Mesenchymal stem cell (in vitro differentiated cells and primary cell): Measurements from ENCODE around the gene ARHGAP24.

Experiments used
- DNase-seq: peaks from one replicate; pipeline ENCODE4 v3.0.0-alpha.2; 2013
- H2AFZ ChIP-seq: one replicate; pipeline ENCODE4 v1.6.1; 2013; ENCODE audit warnings: low read depth, mild to moderate bottlenecking, control low read depth, inconsistent platforms, low read length, moderate library complexity
- H2AK5ac ChIP-seq: 2 replicates; pipeline ENCODE4 v1.6.1; 2013; ENCODE audit warnings: low read length, moderate library complexity, mild to moderate bottlenecking, inconsistent platforms; ENCODE audit not compliant: severe bottlenecking
- H2BK120ac ChIP-seq: one replicate; pipeline ENCODE4 v1.6.1; 2013; ENCODE audit warnings: low read depth, mild to moderate bottlenecking, inconsistent platforms, low read length, moderate library complexity
- H2BK12ac ChIP-seq, 2 experiments: one replicate each; pipeline ENCODE4 v1.6.1; 2013; ENCODE audit warnings: inconsistent platforms in 2 of 2, low read length in 2 of 2, mild to moderate bottlenecking in 2 of 2, moderate library complexity in 2 of 2, control low read depth in 1 of 2
- H2BK15ac ChIP-seq: one replicate; pipeline ENCODE4 v1.6.1; 2013; ENCODE audit warnings: mild to moderate bottlenecking, low read depth, inconsistent platforms; ENCODE audit not compliant: poor library complexity, severe bottlenecking
- H2BK5ac ChIP-seq: 2 replicates; pipeline ENCODE4 v1.6.1; 2013; ENCODE audit warnings: low read depth, mild to moderate bottlenecking, low read length, control low read depth, inconsistent platforms; ENCODE audit not compliant: poor library complexity, severe bottlenecking
- H3K14ac ChIP-seq, 2 experiments: one replicate each; pipeline ENCODE4 v1.6.1; 2013; ENCODE audit warnings: inconsistent platforms in 2 of 2, low read length in 2 of 2, control low read depth in 1 of 2, mild to moderate bottlenecking in 1 of 2, moderate library complexity in 1 of 2
- H3K18ac ChIP-seq, 2 experiments: one replicate each; pipeline ENCODE4 v1.6.1; 2013; ENCODE audit warnings: inconsistent platforms in 2 of 2, low read length in 2 of 2, control low read depth in 1 of 2, low read depth in 1 of 2, mild to moderate bottlenecking in 1 of 2
- H3K23ac ChIP-seq, 2 experiments: one replicate each; pipeline ENCODE4 v1.6.1; 2013; ENCODE audit warnings: inconsistent platforms in 2 of 2, low read length in 2 of 2, mild to moderate bottlenecking in 2 of 2, moderate library complexity in 2 of 2, control low read depth in 1 of 2
- H3K27ac ChIP-seq: 2 replicates; pipeline ENCODE4 v1.5.1; 2013; ENCODE audit warnings: mild to moderate bottlenecking, moderate library complexity, low read length, control low read depth, inconsistent platforms; ENCODE audit not compliant: poor library complexity, severe bottlenecking
- H3K27me3 ChIP-seq, 2 experiments: 2 replicates each; pipeline versions ENCODE4 v1.6.1 to v1.7.0; 2013; ENCODE audit warnings: low read length in 2 of 2, mild to moderate bottlenecking in 2 of 2, moderate library complexity in 2 of 2, control low read depth in 1 of 2, inconsistent platforms in 1 of 2; ENCODE audit not compliant: control insufficient read depth in 1 of 2, insufficient read depth in 1 of 2
- H3K36me3 ChIP-seq, 2 experiments: 2 replicates each; pipeline versions ENCODE4 v1.6.1 to v1.7.0; 2013; ENCODE audit warnings: low read length in 2 of 2, control low read depth in 1 of 2, inconsistent platforms in 1 of 2, low read depth in 1 of 2, mild to moderate bottlenecking in 1 of 2; ENCODE audit not compliant: insufficient read depth in 2 of 2, control insufficient read depth in 1 of 2
- H3K4ac ChIP-seq, 2 experiments: one replicate each; pipeline ENCODE4 v1.6.1; 2013; ENCODE audit warnings: inconsistent platforms in 2 of 2, low read length in 2 of 2, mild to moderate bottlenecking in 2 of 2, moderate library complexity in 2 of 2, control low read depth in 1 of 2, low read depth in 1 of 2
- H3K4me1 ChIP-seq: 2 replicates; pipeline ENCODE4 v1.6.1; 2013; ENCODE audit warnings: low read depth, low read length, control low read depth; ENCODE audit not compliant: control insufficient read depth, insufficient read depth
- H3K4me2 ChIP-seq: 2 replicates; pipeline ENCODE4 v1.6.1; 2013; ENCODE audit warnings: low read length, mild to moderate bottlenecking, inconsistent platforms; ENCODE audit not compliant: poor library complexity, severe bottlenecking
- H3K4me3 ChIP-seq, 2 experiments: 2 replicates each; pipeline versions ENCODE4 v1.5.1 to v1.7.0; 2013; ENCODE audit warnings: low read length in 2 of 2, mild to moderate bottlenecking in 2 of 2, control low read depth in 1 of 2, low read depth in 1 of 2; ENCODE audit not compliant: insufficient read depth in 1 of 2
- H3K79me1 ChIP-seq: replicated peaks from 2 replicates; pipeline ENCODE4 v1.6.1; 2013; ENCODE audit warnings: mild to moderate bottlenecking, control low read depth, low read length, inconsistent platforms; ENCODE audit not compliant: poor library complexity, severe bottlenecking
- H3K9ac ChIP-seq: 2 replicates; pipeline ENCODE4 v1.7.0; 2013; ENCODE audit warnings: mild to moderate bottlenecking, low read length, moderate library complexity
- H3K9me3 ChIP-seq: 2 replicates; pipeline ENCODE4 v1.7.0; 2013; ENCODE audit warnings: mild to moderate bottlenecking, low read length; ENCODE audit not compliant: control insufficient read depth
- H4K8ac ChIP-seq: one replicate; pipeline ENCODE4 v1.6.1; 2013; ENCODE audit warnings: inconsistent platforms, mild to moderate bottlenecking, low read length, moderate library complexity
- H4K91ac ChIP-seq: one replicate; pipeline ENCODE4 v1.6.1; 2013; ENCODE audit warnings: mild to moderate bottlenecking, low read length, inconsistent platforms
- WGBS: methylation state at CpG from one replicate; pipeline ENCODE4 v1.1.7; 2013; ENCODE audit warnings: mixed read lengths; 5-methylcytosine and 5-hydroxymethylcytosine counted together

ARHGAP24 gene

GRCh38 chr4:85861064-85861765 lies 386.3 kb downstream of the ARHGAP24 start:
- Histone ChIP-seq H3K18ac (no peak overlapping the region), H4K8ac (no peak overlapping the region), H3K4me3 (no peak overlapping the region), H3K9ac (no peak overlapping the region), H3K79me1 (no peaks in the 10 kb centered on the region), H3K4ac (no peak overlapping the region), H3K14ac (no peak overlapping the region), H3K27ac (no peak overlapping the region), H2BK5ac (no peak overlapping the region), H3K4me2 (no peak overlapping the region), H2BK120ac (no peak overlapping the region), H3K36me3 (peaks cover 0 to 5% of the 10 kb centered on the region in 2 experiments), H2AFZ (no peak overlapping the region), H3K9me3 (no peaks in the 10 kb centered on the region), H3K27me3 (no peaks in the 10 kb centered on the region), H4K91ac (no peak overlapping the region), H3K4me1 (no peaks in the 10 kb centered on the region), H2BK12ac (no peak overlapping the region), H2AK5ac (no peak overlapping the region), H2BK15ac (no peak overlapping the region), H3K23ac (no peak overlapping the region)
- peak; percentile 22 for DNase-seq
- WGBS = 83% methylated on average over 2 of the region's 5 CpGs

- no peak overlapping the region for H4K91ac ChIP-seq
- H3K4ac ChIP-seq = no peak overlapping the region
- H2AK5ac ChIP-seq = no peak overlapping the region
- peaks cover 2% of the 10 kb centered on the region for H3K4me1 ChIP-seq
- no peaks in the 10 kb centered on the region for H3K79me1 ChIP-seq
- no peak for DNase-seq
- no peaks in the 10 kb centered on the region for H3K9me3 ChIP-seq
- no peaks in the 10 kb centered on the region for H3K27me3 ChIP-seq
- H3K4me2 ChIP-seq = no peak overlapping the region
- no peak overlapping the region for H3K9ac ChIP-seq
- no peaks in the 10 kb centered on the region for H3K36me3 ChIP-seq
- H2BK15ac ChIP-seq = no peak overlapping the region
- H3K14ac ChIP-seq = no peak overlapping the region
- no peak overlapping the region for H2BK5ac ChIP-seq
- H3K23ac ChIP-seq = no peak overlapping the region
- H3K18ac ChIP-seq = no peak overlapping the region
- no peak overlapping the region for H4K8ac ChIP-seq
- 90% methylated on average over 4 of the region's 4 CpGs for WGBS
- H2AFZ ChIP-seq = no peak overlapping the region
- H3K27ac ChIP-seq = no peak overlapping the region
- no peak overlapping the region for H2BK12ac ChIP-seq
- no peak overlapping the region for H3K4me3 ChIP-seq
- H2BK120ac ChIP-seq = no peak overlapping the region
These were observed 387.9 kb downstream of the ARHGAP24 start for GRCh38 chr4:85862896-85863295.

- Histone ChIP-seq H3K27me3 (no peaks in the 10 kb centered on the region), H2BK15ac (no peak overlapping the region), H2AFZ (no peak overlapping the region), H2BK120ac (no peak overlapping the region), H3K4me3 (no peak overlapping the region), H4K8ac (no peak overlapping the region), H3K79me1 (no peaks in the 10 kb centered on the region), H3K9ac (no peak overlapping the region), H3K4me1 (peaks cover 2% of the 10 kb centered on the region), H3K4ac (no peak overlapping the region), H2AK5ac (no peak overlapping the region), H3K36me3 (no peaks in the 10 kb centered on the region), H3K23ac (no peak overlapping the region), H2BK12ac (no peak overlapping the region), H3K4me2 (no peak overlapping the region), H2BK5ac (no peak overlapping the region), H3K27ac (no peak overlapping the region), H3K18ac (no peak overlapping the region), H3K14ac (no peak overlapping the region), H4K91ac (no peak overlapping the region), H3K9me3 (no peaks in the 10 kb centered on the region)
- no peak for DNase-seq
- 100% methylated on average over 3 of the region's 5 CpGs for WGBS
These were observed 389.6 kb downstream of the ARHGAP24 start for GRCh38 chr4:85864259-85865205.

GRCh38 chr4:85865256-85865655 lies 390.3 kb downstream of the ARHGAP24 start:
- H2BK5ac ChIP-seq = no peak overlapping the region
- H3K14ac ChIP-seq = no peak overlapping the region
- no peak overlapping the region for H2AFZ ChIP-seq
- H3K27ac ChIP-seq = no peak overlapping the region
- no peak for DNase-seq
- H3K23ac ChIP-seq = no peak overlapping the region
- H2BK15ac ChIP-seq = no peak overlapping the region
- no peaks in the 10 kb centered on the region for H3K36me3 ChIP-seq
- H3K4ac ChIP-seq = no peak overlapping the region
- no peaks in the 10 kb centered on the region for H3K79me1 ChIP-seq
- H2BK120ac ChIP-seq = no peak overlapping the region
- no peak overlapping the region for H2BK12ac ChIP-seq
- H3K18ac ChIP-seq = no peak overlapping the region
- H3K4me3 ChIP-seq = no peak overlapping the region
- H3K4me2 ChIP-seq = no peak overlapping the region
- peaks cover 2% of the 10 kb centered on the region for H3K4me1 ChIP-seq
- no peaks in the 10 kb centered on the region for H3K27me3 ChIP-seq
- H4K91ac ChIP-seq = no peak overlapping the region
- H3K9me3 ChIP-seq = no peaks in the 10 kb centered on the region
- no peak overlapping the region for H2AK5ac ChIP-seq
- no peak overlapping the region for H3K9ac ChIP-seq
- H4K8ac ChIP-seq = no peak overlapping the region
